ENCODE results near the gene RTF1.

RTF1 gene

DNA sequence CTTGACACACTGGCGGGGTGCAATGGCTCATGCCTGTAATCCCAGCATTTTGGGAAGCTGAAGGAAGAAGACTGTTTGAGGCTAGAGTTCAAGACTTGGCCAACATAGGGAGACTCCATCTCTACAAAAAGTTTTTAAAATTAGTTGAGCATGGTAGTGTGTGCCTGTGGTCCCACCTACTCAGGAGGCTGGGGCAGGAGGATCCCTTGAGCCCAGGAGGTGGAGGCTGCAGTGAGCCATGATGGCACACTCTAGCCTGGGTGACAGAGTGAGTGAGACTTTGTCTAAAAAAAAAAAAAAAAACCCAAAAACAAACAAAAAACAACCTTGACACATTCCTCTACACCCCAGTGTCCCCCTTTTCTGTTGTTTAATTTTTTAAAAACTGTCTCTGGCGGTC, 72.7 kb downstream of the RTF1 start:
- no peak for TF ChIP-seq ZFX (IDR thresholded peaks at IDR 0.05; ENCODE audit: borderline replicate concordance)
- H3K27ac ChIP-seq, result no peak overlapping the region

DNA sequence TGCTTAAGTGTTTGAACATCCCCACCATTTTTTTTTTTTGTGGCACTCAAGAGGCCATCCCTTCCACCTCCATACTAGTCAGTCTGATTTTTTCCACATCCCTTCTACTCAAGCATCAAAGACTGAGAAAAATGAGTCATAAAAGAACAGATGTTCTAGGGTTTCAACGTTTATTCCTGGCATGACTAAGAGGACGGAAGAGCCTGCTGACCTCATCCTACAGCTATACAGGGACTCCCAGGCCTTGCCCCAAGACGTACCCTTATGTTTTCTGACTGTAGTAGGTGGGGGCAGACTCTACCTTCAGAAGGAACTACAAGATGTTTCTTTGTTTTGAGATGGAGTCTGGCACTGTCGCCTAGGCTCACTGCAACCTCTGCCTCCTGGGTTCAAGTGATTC, 73.5 kb downstream of the RTF1 start:
- H3K27ac ChIP-seq, result no peak overlapping the region
- TF ChIP-seq ZFX (IDR thresholded peaks at IDR 0.05; ENCODE audit: borderline replicate concordance) (no peak), CTCF (IDR thresholded peaks at IDR 0.05) (no peak)

DNA sequence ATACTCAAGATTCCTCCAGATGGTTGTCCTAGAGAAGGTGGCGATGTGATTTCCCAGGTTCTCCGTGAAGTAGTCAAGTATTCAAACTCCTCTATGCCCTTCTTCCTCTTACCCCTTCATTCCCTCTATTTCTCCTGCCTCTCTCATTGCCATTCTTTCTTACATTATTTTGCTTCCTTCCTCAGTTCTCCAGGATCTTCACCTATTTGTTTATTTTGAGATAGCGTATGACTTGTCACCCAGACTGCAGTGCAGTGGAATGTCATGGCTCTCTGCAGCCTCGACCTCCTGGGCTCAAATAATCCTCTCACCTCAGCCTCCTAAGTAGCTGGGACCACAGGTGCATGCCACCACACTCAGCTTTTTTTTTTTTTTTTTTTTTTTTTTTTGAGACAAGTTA, 75.0 kb downstream of the RTF1 start:
- H3K27ac ChIP-seq, result no peak overlapping the region
- no peak for TF ChIP-seq CTCF (IDR thresholded peaks at IDR 0.05)
- TF ChIP-seq ZFX (IDR thresholded peaks at IDR 0.05; ENCODE audit: borderline replicate concordance), result no peak

- no peak for TF ChIP-seq CTCF (IDR thresholded peaks at IDR 0.05)
- no peak for TF ChIP-seq ZFX (IDR thresholded peaks at IDR 0.05; ENCODE audit: borderline replicate concordance)
- peak overlapping the region; percentile 51 for H3K27ac ChIP-seq
Measured at GRCh38 chr15:41492597-41493204, 75.8 kb downstream of the RTF1 start.

DNA sequence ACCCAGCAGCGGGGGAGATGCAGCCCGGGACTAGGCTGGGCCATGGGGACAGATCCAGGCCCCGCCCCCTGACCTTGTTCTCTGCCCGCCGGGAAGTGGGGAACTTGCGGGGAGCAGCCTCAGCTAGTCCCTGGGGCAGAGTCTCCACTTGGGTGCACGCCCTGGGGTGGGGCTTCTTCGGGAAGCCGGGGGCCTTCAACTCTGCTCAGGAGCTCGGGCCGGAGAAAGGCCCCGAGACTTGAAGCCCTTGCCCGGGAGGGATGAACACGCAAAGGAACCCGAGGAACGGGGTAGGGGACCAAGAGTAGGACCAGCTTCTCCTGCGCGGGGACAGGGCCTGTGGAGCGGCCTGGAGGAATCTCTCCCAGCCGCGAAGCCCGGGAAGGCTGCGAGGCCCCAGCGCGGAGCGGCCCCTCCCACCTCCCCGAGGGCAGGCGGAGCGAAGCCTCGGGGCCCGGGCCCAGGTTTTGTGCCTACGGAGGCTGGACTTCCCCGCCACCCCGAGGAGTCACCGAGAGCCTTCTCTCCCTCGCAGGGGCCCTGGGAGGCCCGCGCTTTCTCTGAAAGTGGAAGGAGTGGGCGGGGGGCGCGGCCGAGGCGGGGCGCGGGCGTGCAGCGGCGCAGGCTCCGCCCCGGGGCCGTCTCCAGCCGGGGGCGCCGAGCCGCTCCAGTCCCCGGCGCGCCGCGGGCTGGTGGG, 76.5 kb downstream of the RTF1 start, which contains the start of gene ITPKA:
ITPKA (plus strand) TSS at position 670 of the 697 bp plus-strand sequence. CDS start 54 bp downstream, outside the sequence.
- H3K27ac ChIP-seq, result peak within 1 kb of the TSS; percentile 51

GRCh38 chr15:41493902-41494189, 77.0 kb downstream of the RTF1 start:
- no peak overlapping the region for H3K27ac ChIP-seq
- no peak for TF ChIP-seq ZFX (IDR thresholded peaks at IDR 0.05; ENCODE audit: borderline replicate concordance)
- no peak for TF ChIP-seq CTCF (IDR thresholded peaks at IDR 0.05)

More for the DNA sequence above, 76.5 kb downstream of the RTF1 start, which contains the start of gene ITPKA:
- no peak for TF ChIP-seq CTCF (IDR thresholded peaks at IDR 0.05)
- no peak for TF ChIP-seq ZFX (IDR thresholded peaks at IDR 0.05; ENCODE audit: borderline replicate concordance)

- TF ChIP-seq ZFX (IDR thresholded peaks at IDR 0.05; ENCODE audit: borderline replicate concordance), result no peak
- TF ChIP-seq CTCF (IDR thresholded peaks at IDR 0.05), result peak; percentile 7; the same call in 1 of the 2 replicates
- H3K27ac ChIP-seq, result no peak overlapping the region
Measured at GRCh38 chr15:41494190-41494921, 77.5 kb downstream of the RTF1 start.

All from 22Rv1 (cell line).